Inferior parietal cortex (tissue), 1 donor: ENCODE measurements around the gene MYOC.
"Not testable (repeated sequence)": the region's sequence is repeated elsewhere in the genome, so short reads cannot be mapped to it uniquely, and the experiment has no call there.

ENCODE experiments used
- DNase-seq: peaks from one replicate; pipeline ENCODE4 v3.0.0-alpha.2; 2016; ENCODE audit errors: extremely low spot score

The MYOC gene

GRCh38 chr1:171652234-171652822 lies at the start of gene MYOC:
MYOC (minus strand) TSS chr1:171652688; CDS start chr1:171652611, 77 bp downstream.
- no peak for DNase-seq

GRCh38 chr1:171699531-171699930 lies 47.0 kb upstream of the MYOC start:
- no peak for DNase-seq

GRCh38 chr1:171695772-171696171 lies 43.3 kb upstream of the MYOC start:
- DNase-seq = not testable (repeated sequence)

- DNase-seq = not testable (repeated sequence)
These were observed 41.1 kb upstream of the MYOC start for GRCh38 chr1:171693541-171693940.

- no peak for DNase-seq
These were observed 31.4 kb upstream of the MYOC start for GRCh38 chr1:171683870-171684269.

GRCh38 chr1:171680339-171680738 lies 27.9 kb upstream of the MYOC start:
- DNase-seq = no peak

- no peak for DNase-seq
These were observed 24.3 kb upstream of the MYOC start for GRCh38 chr1:171676823-171677222.

GRCh38 chr1:171674431-171675405 lies 22.2 kb upstream of the MYOC start:
- DNase-seq = no peak

- no peak for DNase-seq
These were observed 18.3 kb upstream of the MYOC start for GRCh38 chr1:171670739-171671138.

GRCh38 chr1:171668372-171668771 lies 15.9 kb upstream of the MYOC start:
- DNase-seq = no peak

GRCh38 chr1:171666114-171666769 lies 13.8 kb upstream of the MYOC start:
- no peak for DNase-seq

- no peak for DNase-seq
These were observed 12.5 kb upstream of the MYOC start for GRCh38 chr1:171664976-171665375.

GRCh38 chr1:171663854-171664575 lies 11.5 kb upstream of the MYOC start:
- DNase-seq = no peak

- DNase-seq = no peak
These were observed 10.8 kb upstream of the MYOC start for GRCh38 chr1:171663036-171663853.

- no peak for DNase-seq
These were observed 8.7 kb upstream of the MYOC start for GRCh38 chr1:171661076-171661650.

GRCh38 chr1:171656206-171656605 lies 3.7 kb upstream of the MYOC start:
- DNase-seq = not testable (repeated sequence)

- DNase-seq = no peak
These were observed 3.2 kb upstream of the MYOC start for GRCh38 chr1:171655746-171656116.

GRCh38 chr1:171654942-171655745 lies 2.7 kb upstream of the MYOC start:
- DNase-seq = peak; percentile 24

GRCh38 chr1:171654201-171654941 lies 1.9 kb upstream of the MYOC start:
- no peak for DNase-seq
